Measurements from ENCODE around the gene SDS.

DNA sequence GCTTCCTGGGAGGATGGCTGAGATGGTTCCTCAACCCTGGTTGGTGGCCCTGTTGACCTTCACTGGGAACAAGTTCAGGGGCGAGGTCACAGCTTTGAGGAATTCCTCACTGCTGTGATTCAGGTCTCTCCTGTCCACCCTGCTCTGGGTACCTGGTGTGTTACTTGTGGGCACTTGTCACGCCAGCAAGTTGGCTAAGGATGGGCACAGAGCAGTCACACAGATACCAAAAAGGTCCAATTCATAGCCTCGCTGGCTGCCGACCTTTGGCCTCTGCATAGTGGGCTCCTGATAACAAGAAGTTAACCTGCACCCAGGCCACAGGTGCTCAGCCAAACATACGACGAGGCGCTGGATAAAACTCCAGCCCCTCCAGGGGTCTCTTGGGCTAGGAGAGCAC, 11.2 kb downstream of the SDS start:
- no peak for TF ChIP-seq SRF (IDR thresholded peaks at IDR 0.05; ENCODE audit: low read depth, low read length)
- no peak for TF ChIP-seq TAF1 (IDR thresholded peaks at IDR 0.05; ENCODE audit: low read depth, low read length)
- TF ChIP-seq, protein P1, sequence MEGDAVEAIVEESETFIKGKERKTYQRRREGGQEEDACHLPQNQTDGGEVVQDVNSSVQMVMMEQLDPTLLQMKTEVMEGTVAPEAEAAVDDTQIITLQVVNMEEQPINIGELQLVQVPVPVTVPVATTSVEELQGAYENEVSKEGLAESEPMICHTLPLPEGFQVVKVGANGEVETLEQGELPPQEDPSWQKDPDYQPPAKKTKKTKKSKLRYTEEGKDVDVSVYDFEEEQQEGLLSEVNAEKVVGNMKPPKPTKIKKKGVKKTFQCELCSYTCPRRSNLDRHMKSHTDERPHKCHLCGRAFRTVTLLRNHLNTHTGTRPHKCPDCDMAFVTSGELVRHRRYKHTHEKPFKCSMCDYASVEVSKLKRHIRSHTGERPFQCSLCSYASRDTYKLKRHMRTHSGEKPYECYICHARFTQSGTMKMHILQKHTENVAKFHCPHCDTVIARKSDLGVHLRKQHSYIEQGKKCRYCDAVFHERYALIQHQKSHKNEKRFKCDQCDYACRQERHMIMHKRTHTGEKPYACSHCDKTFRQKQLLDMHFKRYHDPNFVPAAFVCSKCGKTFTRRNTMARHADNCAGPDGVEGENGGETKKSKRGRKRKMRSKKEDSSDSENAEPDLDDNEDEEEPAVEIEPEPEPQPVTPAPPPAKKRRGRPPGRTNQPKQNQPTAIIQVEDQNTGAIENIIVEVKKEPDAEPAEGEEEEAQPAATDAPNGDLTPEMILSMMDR (IDR thresholded peaks at IDR 0.05; ENCODE audit: control extremely low read depth in 1 of 3, insufficient read depth in 1 of 3, low read depth in 1 of 3, low read length in 3 of 3) = no peak
- TF ChIP-seq EZH2 (IDR thresholded peaks at IDR 0.05; ENCODE audit: low read depth, low read length, severe bottlenecking) = no peak
- TF ChIP-seq, protein P2, sequence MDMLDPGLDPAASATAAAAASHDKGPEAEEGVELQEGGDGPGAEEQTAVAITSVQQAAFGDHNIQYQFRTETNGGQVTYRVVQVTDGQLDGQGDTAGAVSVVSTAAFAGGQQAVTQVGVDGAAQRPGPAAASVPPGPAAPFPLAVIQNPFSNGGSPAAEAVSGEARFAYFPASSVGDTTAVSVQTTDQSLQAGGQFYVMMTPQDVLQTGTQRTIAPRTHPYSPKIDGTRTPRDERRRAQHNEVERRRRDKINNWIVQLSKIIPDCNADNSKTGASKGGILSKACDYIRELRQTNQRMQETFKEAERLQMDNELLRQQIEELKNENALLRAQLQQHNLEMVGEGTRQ (IDR thresholded peaks at IDR 0.05; ENCODE audit: low read length) = no peak
